Vagina (tissue), 2 donors: ENCODE data around the gene CDX2.

Experiments used
- CTCF ChIP-seq, 3 experiments: fragments of 450-650 bp in 2 of 3; fragments of 200-600 bp in 1 of 3; sonication (generic) in 1 of 3; IDR thresholded peaks; one replicate each; pipeline ENCODE4 v1.5.1; 2017 to 2019; ENCODE audit warnings: antibody characterized with exemption in 3 of 3, mild to moderate bottlenecking in 2 of 3, moderate library complexity in 2 of 3
- POLR2A ChIP-seq, 2 donors: fragments of 450-650 bp; IDR thresholded peaks; one replicate each; pipeline ENCODE4 v1.6.1; 2017; ENCODE audit warnings: antibody characterized with exemption in 2 of 2, mild to moderate bottlenecking in 2 of 2, moderate library complexity in 2 of 2
- POLR2AphosphoS5 ChIP-seq, 2 donors: sonication (generic); formaldehyde crosslinking; IDR thresholded peaks; one replicate each; pipeline ENCODE4 v1.9.0; 2017; ENCODE audit warnings: antibody characterized with exemption in 2 of 2, mild to moderate bottlenecking in 2 of 2, low read depth in 1 of 2; ENCODE audit not compliant: insufficient read depth in 1 of 2

GRCh38 chr13:27921421-27921960 is 47.6 kb downstream of the CDX2 start:
- TF ChIP-seq CTCF (IDR thresholded peaks at IDR 0.05) (no peak), POLR2AphosphoS5 (IDR thresholded peaks at IDR 0.05; ENCODE audit: insufficient read depth in 1 of 2, low read depth in 1 of 2) (no peak), POLR2A (IDR thresholded peaks at IDR 0.05) (no peak)
